ENCODE data around the gene TMPRSS13. TPM values are rescaled to one million over a fixed set of nuclear protein-coding genes. Genes with fewer than 3 reads are reported as not detected.

The TMPRSS13 gene
- total RNA-seq, 2 experiments from 2014 or later = 0.99 to 1.4 TPM

DNA sequence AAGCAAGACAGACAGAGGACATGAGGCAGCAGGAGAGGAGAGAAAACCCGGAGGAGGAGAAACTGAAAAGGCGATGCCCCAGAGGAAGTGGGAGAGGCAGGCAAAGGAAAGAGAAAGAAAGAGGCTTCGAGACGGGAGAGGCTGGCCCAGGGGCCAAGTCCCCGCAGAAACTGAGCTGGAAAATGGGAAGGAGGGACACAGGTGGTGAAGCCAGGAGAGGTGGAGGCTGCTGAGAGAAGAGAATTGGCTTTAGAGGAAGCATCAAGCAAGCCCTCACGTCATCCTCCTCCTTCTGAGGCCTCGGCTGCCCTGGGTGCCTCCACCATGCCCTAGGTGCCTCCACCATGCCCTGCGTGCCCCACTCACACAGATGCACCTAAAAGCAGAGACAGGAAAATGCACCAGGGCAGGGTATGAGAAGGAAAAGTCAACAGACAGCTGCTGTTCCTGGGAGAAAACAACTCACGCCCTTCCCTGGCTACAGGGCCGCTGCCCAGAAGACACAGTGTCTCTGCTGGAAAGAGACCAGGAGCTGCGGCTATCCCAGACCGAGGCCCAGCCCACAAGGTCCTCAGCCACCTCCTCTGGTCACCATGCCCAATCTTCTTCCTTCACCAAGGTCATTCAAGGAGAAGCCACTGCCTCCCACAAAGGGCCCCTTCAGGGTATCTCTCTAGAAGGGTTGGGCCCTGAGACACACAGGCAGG lies 67.0 kb downstream of the TMPRSS13 start:
- H3K36me3 ChIP-seq (ENCODE audit: insufficient read depth, low read length) = no peaks in the 10 kb centered on the region
- no peak overlapping the region for H3K4me3 ChIP-seq (ENCODE audit: low read length)
- peaks cover 4% of the 10 kb centered on the region for H3K27me3 Mint-ChIP-seq
- H3K27ac ChIP-seq (ENCODE audit: low read depth in 1 of 2, low read length in 2 of 2) = no peak overlapping the region
- H3K9me3 ChIP-seq (ENCODE audit: control insufficient read depth in 1 of 2, insufficient read depth in 1 of 2, low read length in 2 of 2) = no peaks in the 10 kb centered on the region
- no peak overlapping the region for H3K27ac Mint-ChIP-seq
- no peak for ATAC-seq (ENCODE audit: poor library complexity)
- H3K4me1 ChIP-seq (ENCODE audit: insufficient read depth, low read length) = peaks cover 7% of the 10 kb centered on the region
- intact Hi-C loops (cut with DNase I, micrococcal nuclease) = no loop called here
- H3K36me3 Mint-ChIP-seq (ENCODE audit: low read depth) = no peaks in the 10 kb centered on the region
- no peak for DNase-seq
- TF ChIP-seq, protein P1, sequence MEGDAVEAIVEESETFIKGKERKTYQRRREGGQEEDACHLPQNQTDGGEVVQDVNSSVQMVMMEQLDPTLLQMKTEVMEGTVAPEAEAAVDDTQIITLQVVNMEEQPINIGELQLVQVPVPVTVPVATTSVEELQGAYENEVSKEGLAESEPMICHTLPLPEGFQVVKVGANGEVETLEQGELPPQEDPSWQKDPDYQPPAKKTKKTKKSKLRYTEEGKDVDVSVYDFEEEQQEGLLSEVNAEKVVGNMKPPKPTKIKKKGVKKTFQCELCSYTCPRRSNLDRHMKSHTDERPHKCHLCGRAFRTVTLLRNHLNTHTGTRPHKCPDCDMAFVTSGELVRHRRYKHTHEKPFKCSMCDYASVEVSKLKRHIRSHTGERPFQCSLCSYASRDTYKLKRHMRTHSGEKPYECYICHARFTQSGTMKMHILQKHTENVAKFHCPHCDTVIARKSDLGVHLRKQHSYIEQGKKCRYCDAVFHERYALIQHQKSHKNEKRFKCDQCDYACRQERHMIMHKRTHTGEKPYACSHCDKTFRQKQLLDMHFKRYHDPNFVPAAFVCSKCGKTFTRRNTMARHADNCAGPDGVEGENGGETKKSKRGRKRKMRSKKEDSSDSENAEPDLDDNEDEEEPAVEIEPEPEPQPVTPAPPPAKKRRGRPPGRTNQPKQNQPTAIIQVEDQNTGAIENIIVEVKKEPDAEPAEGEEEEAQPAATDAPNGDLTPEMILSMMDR (IDR thresholded peaks at IDR 0.05) = no peak
- H3K4me1 Mint-ChIP-seq (ENCODE audit: low read depth) = no peaks in the 10 kb centered on the region
- CTCF ChIA-PET = no interaction called here
- no peaks in the 10 kb centered on the region for H3K9me3 Mint-ChIP-seq
- H3K27me3 ChIP-seq (ENCODE audit: control insufficient read depth in 1 of 2, insufficient read depth in 2 of 2, low read length in 2 of 2) = no peaks in the 10 kb centered on the region
- H3K4me3 Mint-ChIP-seq = no peak overlapping the region
- POLR2A ChIA-PET = no interaction called here

DNA sequence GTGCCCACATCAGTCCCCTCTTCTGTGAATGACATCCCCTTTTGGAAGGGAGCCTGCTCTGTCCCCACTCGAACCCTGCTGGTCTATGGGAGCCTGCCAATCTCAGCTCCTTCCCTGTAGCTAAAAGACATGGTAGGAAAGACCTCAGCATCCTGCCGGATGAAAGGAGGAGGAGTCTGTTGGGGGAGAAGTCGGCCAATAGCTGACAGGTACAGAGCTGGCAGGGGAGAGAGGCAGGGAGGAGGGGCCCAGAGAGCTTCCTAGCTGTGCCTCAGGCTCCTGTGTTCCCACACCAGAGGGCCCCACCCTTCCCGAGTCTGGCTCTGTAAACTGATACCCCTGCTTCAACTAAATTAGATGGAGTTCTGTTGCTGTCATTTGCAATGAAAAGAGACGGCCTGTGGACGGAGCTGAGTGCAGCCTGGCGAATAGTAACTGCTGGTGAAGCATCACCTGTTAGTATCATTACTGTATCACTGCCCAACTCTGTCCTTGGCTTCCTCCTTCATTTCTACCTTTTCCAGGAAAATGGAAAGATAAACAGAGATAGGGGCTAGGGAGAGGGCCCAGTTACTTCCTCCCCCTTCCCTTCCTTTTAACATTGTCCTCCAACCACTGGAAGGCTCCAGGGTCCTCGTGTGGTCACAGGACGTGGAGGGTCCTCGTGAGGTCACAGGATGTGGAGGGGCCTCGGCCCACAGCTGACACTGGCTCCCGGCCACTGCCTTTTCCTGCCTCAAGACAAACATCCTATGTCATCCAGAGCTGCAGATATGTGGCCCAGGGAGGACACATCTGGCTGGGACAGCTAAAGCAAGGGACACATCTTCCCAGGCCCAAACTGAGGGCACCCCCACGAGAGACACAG lies 67.8 kb downstream of the TMPRSS13 start:
- intact Hi-C loops (cut with DNase I, micrococcal nuclease) = no loop called here
- no peak overlapping the region for H3K4me3 Mint-ChIP-seq
- Histone ChIP-seq H3K9me3 (ENCODE audit: control insufficient read depth in 1 of 2, insufficient read depth in 1 of 2, low read length in 2 of 2) (no peaks in the 10 kb centered on the region), H3K27ac (ENCODE audit: low read depth in 1 of 2, low read length in 2 of 2) (no peak overlapping the region), H3K4me3 (ENCODE audit: low read length) (no peak overlapping the region), H3K27me3 (ENCODE audit: control insufficient read depth in 1 of 2, insufficient read depth in 2 of 2, low read length in 2 of 2) (no peaks in the 10 kb centered on the region), H3K4me1 (ENCODE audit: insufficient read depth, low read length) (peaks cover 7% of the 10 kb centered on the region), H3K36me3 (ENCODE audit: insufficient read depth, low read length) (no peaks in the 10 kb centered on the region)
- ATAC-seq (ENCODE audit: poor library complexity) (no peak), DNase-seq (no peak)
- H3K9me3 Mint-ChIP-seq = no peaks in the 10 kb centered on the region
- TF ChIP-seq, protein P1 (IDR thresholded peaks at IDR 0.05) = no peak
- ChIA-PET POLR2A (interaction anchor here (0.6 kb wide), 1 partner anchor 838 kb away, joined by 3 read pairs; no protein-coding TSS in a partner anchor), CTCF (interaction anchor here (1.6 kb wide), 1 partner anchor 53 kb away, joined by 5 read pairs; no protein-coding TSS in a partner anchor)
- H3K4me1 Mint-ChIP-seq (ENCODE audit: low read depth) = no peaks in the 10 kb centered on the region
- no peak overlapping the region for H3K27ac Mint-ChIP-seq
- H3K36me3 Mint-ChIP-seq (ENCODE audit: low read depth) = no peaks in the 10 kb centered on the region
- peaks cover 4% of the 10 kb centered on the region for H3K27me3 Mint-ChIP-seq

DNA sequence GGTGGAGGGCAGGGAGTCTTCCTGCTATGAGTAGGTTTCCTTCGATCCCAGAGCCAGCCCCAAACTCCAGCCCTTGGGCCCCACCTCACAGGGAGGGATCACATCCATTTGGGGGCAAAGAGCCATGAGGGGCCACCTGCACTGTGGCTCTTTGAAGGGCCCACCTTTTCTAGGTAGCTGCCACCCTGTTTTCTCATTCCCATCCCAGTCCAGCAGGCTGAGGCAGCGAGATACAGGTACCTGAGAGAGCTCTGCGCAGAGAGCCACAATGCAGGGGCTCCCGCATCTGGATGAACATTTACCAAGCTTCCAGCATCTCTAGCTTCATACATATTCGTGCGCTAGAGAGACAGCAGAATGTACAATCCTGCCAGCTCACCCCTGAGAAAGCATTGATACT lies 69.1 kb downstream of the TMPRSS13 start:
- ATAC-seq (ENCODE audit: poor library complexity) (no peak), DNase-seq (no peak)
- no peak overlapping the region for H3K27ac Mint-ChIP-seq

More for the DNA sequence above, 69.1 kb downstream of the TMPRSS13 start:
- no peak overlapping the region for H3K4me3 Mint-ChIP-seq
- no peaks in the 10 kb centered on the region for H3K4me1 Mint-ChIP-seq (ENCODE audit: low read depth)
- TF ChIP-seq, protein P1 (IDR thresholded peaks at IDR 0.05) = no peak
- H3K27me3 Mint-ChIP-seq = peaks cover 9% of the 10 kb centered on the region
- intact Hi-C loops (cut with DNase I, micrococcal nuclease) = no loop called here
- H3K4me1 ChIP-seq (ENCODE audit: insufficient read depth, low read length) = peaks cover 7% of the 10 kb centered on the region
- H3K27ac ChIP-seq (ENCODE audit: low read depth in 1 of 2, low read length in 2 of 2) = no peak overlapping the region
- ChIA-PET CTCF (interaction anchor here (1.6 kb wide), 1 partner anchor 52 kb away, joined by 5 read pairs; no protein-coding TSS in a partner anchor), POLR2A (no interaction called here)
- H3K9me3 ChIP-seq (ENCODE audit: control insufficient read depth in 1 of 2, insufficient read depth in 1 of 2, low read length in 2 of 2) = no peaks in the 10 kb centered on the region
- H3K36me3 ChIP-seq (ENCODE audit: insufficient read depth, low read length) = no peaks in the 10 kb centered on the region
- no peak overlapping the region for H3K4me3 ChIP-seq (ENCODE audit: low read length)
- H3K9me3 Mint-ChIP-seq = no peaks in the 10 kb centered on the region
- H3K27me3 ChIP-seq (ENCODE audit: control insufficient read depth in 1 of 2, insufficient read depth in 2 of 2, low read length in 2 of 2) = no peaks in the 10 kb centered on the region
- no peaks in the 10 kb centered on the region for H3K36me3 Mint-ChIP-seq (ENCODE audit: low read depth)
